OCI-M2 (cell line): ENCODE measurements around the gene TRPC4.

ENCODE experiments used
- DNase-seq: peaks from one replicate; lab custom pipeline; 2025; ENCODE audit not compliant: unreplicated experiment; lab: John Stamatoyannopoulos, UW

Gene TRPC4

GRCh38 chr13:37735293-37735692, 134.3 kb downstream of the TRPC4 start:
- no peak for DNase-seq

- no peak for DNase-seq
These were observed 139.7 kb downstream of the TRPC4 start for GRCh38 chr13:37729876-37730275.

GRCh38 chr13:37716420-37717195, 153.0 kb downstream of the TRPC4 start:
- DNase-seq: no peak

GRCh38 chr13:37715606-37716015, 154.0 kb downstream of the TRPC4 start:
- no peak for DNase-seq

GRCh38 chr13:37709318-37709717, 160.3 kb downstream of the TRPC4 start:
- DNase-seq: no peak

- no peak for DNase-seq
These were observed 161.7 kb downstream of the TRPC4 start for GRCh38 chr13:37707739-37708500.

DNA sequence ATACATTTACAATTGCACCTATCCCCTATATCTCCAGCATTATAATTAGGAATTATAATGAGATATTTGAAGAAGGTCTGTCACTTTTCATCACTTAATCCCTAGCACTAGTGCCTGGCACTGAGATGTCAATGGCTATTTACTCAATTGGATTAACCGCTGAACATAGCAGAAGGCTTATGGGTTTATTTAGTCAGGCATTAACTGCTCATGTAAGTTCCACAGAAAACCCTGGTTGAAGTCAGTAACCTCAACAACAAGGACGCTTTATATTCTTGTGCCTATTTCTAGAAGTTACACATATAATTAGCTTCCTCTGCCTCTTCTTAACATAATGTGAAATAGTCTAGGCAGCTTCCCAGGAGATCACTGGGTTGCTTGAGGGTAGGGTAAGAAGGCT, 163.5 kb downstream of the TRPC4 start:
- DNase-seq: no peak

DNA sequence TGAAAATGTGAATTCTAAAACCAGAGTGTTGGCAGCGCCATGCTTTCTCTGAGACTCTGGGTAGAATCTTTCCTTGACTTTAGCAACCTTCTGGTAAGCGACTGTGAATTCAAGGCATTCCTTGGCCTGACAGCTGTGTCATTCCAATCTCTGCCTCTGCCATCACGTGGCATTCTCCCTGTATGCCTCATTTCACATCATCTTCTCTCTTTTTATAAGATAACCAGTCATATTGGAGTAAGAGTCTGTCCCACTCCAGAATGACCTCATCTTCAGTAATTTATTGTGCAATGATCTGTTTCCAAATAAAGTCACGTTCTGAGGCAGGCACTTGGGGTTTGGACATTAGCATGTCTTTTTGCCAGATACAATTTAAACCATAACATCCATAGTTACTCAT, 167.6 kb downstream of the TRPC4 start:
- DNase-seq: no peak

- DNase-seq: no peak
These were observed 168.3 kb downstream of the TRPC4 start for GRCh38 chr13:37701306-37701705.

- no peak for DNase-seq
These were observed 168.7 kb downstream of the TRPC4 start for GRCh38 chr13:37700887-37701286.

DNA sequence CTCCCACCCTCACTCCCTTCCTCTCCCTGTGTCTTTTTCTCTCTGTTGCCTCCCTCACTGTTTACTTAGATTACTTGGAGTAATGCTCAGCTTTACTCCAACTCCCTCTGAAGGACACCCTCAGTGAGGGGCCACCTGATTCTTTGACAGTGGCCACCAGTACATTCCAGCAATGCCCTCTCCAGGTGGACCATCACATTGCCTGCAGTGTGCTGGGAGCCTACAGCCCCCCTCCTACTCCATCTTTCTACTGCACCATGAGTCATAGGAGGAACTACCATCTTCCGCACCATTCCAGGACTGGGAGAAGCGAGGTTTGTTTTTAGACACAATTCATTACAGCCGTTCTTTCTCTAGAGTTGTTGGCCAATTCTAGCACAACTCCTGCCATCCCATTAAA, 174.4 kb downstream of the TRPC4 start:
- no peak for DNase-seq

GRCh38 chr13:37690361-37690760, 179.2 kb downstream of the TRPC4 start:
- no peak for DNase-seq

DNA sequence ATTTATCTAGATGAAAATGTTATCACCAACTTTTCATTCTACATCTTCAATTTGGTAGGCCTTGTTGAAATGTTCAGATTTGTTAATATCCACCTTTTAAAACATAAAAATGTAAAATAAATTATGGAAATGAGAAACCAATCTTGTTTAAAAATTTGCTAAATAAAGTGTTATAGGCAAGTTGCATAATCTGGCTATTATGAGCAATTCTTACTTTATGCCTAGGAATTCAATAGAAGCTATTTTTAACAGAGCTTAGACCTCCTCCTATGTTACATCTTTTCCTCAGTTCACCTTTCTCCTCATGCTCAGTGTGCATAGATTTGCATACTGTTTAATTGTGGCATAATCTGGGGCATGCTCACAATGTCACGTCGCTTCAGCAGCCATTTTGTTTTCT, 183.1 kb downstream of the TRPC4 start:
- no peak for DNase-seq

GRCh38 chr13:37685206-37685605, 184.4 kb downstream of the TRPC4 start:
- no peak for DNase-seq

GRCh38 chr13:37682496-37682895, 187.1 kb downstream of the TRPC4 start:
- no peak for DNase-seq

DNA sequence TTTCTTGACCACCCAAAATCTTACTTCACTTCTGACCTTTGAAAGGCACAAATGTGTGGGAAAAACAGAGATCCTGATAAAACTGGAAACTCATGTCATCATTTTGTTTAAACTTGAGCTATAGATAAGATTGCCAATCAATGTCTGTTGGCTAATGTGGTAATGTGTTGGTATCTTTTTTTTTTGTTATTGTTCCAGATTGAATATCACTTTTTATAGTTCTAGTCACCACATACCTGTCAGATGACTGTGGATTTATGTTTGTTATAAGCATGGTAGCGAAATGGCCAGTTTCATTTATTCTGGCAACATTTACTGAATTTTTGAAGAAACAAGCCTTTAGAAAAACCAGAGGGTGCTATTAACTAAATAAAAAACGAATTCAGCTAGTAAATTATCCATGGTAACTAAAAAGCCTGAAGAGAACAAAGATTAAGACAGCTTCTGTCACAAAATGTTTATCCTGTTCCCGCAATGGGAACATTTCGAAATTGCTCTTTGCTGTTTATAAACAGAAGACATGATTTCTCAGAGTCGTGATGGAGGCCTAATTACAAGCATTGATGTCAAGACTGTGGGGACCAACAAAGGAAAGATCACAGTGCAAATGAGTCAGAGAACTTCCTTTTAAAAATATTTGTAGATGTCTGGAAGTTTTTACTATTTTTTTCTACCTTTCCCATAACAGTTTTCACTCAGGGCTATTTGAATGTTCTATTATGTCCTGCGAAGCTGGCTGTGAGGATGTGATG, 188.1 kb downstream of the TRPC4 start:
- no peak for DNase-seq

GRCh38 chr13:37680137-37680536, 189.4 kb downstream of the TRPC4 start:
- DNase-seq: no peak

GRCh38 chr13:37679043-37679442, 190.5 kb downstream of the TRPC4 start:
- DNase-seq: no peak

DNA sequence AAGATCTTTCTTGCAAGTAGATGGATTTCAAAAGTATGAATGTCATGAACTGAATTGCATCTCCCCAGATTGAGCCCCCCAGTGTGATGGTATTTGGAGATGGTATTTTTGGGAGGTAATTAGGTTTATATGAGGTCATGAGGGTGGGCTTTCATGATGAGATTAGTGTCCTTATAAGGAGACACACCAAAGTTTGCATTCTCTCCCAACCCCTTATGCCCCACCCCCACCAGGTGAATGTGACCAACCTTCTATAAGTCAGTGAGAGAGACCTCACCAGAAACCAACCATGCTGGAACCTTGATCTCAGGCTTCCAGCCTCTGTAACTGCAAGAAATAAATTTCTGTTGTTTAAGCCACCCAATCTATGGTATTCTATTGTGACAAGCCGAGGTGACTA, 199.7 kb downstream of the TRPC4 start:
- no peak for DNase-seq

GRCh38 chr13:37667702-37668101, 201.9 kb downstream of the TRPC4 start:
- no peak for DNase-seq

- no peak for DNase-seq
These were observed 203.5 kb downstream of the TRPC4 start for GRCh38 chr13:37666036-37666435.

- DNase-seq: no peak
These were observed 204.2 kb downstream of the TRPC4 start for GRCh38 chr13:37665420-37665819.
